Smooth muscle cell (in vitro differentiated cells): ENCODE measurements around the gene SLC4A9. TPM values are rescaled to one million over a fixed set of nuclear protein-coding genes. Genes with fewer than 3 reads are reported as not detected.

Experiments
- DNase-seq: peaks from one replicate; lab custom pipeline; 2025; ENCODE audit not compliant: unreplicated experiment; lab: John Stamatoyannopoulos, UW
- H2AFZ ChIP-seq: fragments of 200-600 bp; sonication (generic); 2 replicates; pipeline ENCODE4 v1.6.0; 2016; ENCODE audit warnings: antibody characterized with exemption, low read depth, mild to moderate bottlenecking
- H3F3A ChIP-seq: fragments of 200-600 bp; sonication (generic); 2 replicates; pipeline ENCODE4 v1.6.0; 2017; ENCODE audit warnings: antibody characterized with exemption, low read depth
- H3K27ac ChIP-seq: fragments of 200-600 bp; sonication (generic); 2 replicates; pipeline ENCODE4 v1.5.1; 2016; ENCODE audit warnings: low read depth, mild to moderate bottlenecking
- H3K27me3 ChIP-seq: fragments of 200-600 bp; sonication (generic); 2 replicates; pipeline ENCODE4 v1.6.1; 2016; ENCODE audit warnings: low read depth, mild to moderate bottlenecking
- H3K36me3 ChIP-seq: fragments of 200-600 bp; sonication (generic); 2 replicates; pipeline ENCODE4 v1.5.1; 2016; ENCODE audit warnings: low read depth
- H3K4me1 ChIP-seq: fragments of 200-600 bp; sonication (generic); 2 replicates; pipeline ENCODE4 v1.5.1; 2016; ENCODE audit warnings: low read depth
- H3K4me2 ChIP-seq: fragments of 200-600 bp; sonication (generic); 2 replicates; pipeline ENCODE4 v1.6.0; 2016; ENCODE audit warnings: mild to moderate bottlenecking
- H3K4me3 ChIP-seq: fragments of 200-600 bp; sonication (generic); 2 replicates; pipeline ENCODE4 v1.5.1; 2016; ENCODE audit warnings: mild to moderate bottlenecking
- H3K79me2 ChIP-seq: fragments of 200-600 bp; sonication (generic); 2 replicates; pipeline ENCODE4 v1.6.0; 2016; ENCODE audit warnings: low read depth, mild to moderate bottlenecking
- H3K9ac ChIP-seq: fragments of 200-600 bp; sonication (generic); 2 replicates; pipeline ENCODE4 v1.6.0; 2016; ENCODE audit warnings: low read depth
- H3K9me3 ChIP-seq: fragments of 200-600 bp; sonication (generic); replicated peaks from 2 replicates; pipeline ENCODE4 v1.5.1; 2016; ENCODE audit warnings: low read depth
- H4K20me1 ChIP-seq: fragments of 200-600 bp; sonication (generic); 2 replicates; pipeline ENCODE4 v1.6.0; 2016; ENCODE audit warnings: low read depth
- CTCF ChIP-seq: fragments of 200-600 bp; sonication (generic); IDR thresholded peaks from 2 replicates; pipeline ENCODE4 v1.5.1; 2017; ENCODE audit warnings: borderline replicate concordance, mild to moderate bottlenecking, antibody characterized with exemption; ENCODE audit not compliant: insufficient read depth, poor library complexity, severe bottlenecking
- WGBS: methylation state at CpG from one replicate; pipeline ENCODE4 v1.1.7; 2016; ENCODE audit warnings: low lambda C conversion rate; 5-methylcytosine and 5-hydroxymethylcytosine counted together
- polyA plus RNA-seq: library from polyadenylated mRNA; unstranded; fragments of >200 nt; fragmentation: Nextera tagmentation; extraction: Ambion mirVana; gene quantifications from 2 replicates; pipeline ENCODE4 v1.2.1, GENCODE V29; 2016
- total RNA-seq: library from RNA; depleted of rRNA; stranded (reverse); fragments of >200 nt; gene quantifications from 2 replicates; pipeline ENCODE4 v1.2.3, GENCODE V29; 2014

SLC4A9 gene
- total and polyA plus RNA-seq, 2 experiments from 2014 or later, result not detected

DNA sequence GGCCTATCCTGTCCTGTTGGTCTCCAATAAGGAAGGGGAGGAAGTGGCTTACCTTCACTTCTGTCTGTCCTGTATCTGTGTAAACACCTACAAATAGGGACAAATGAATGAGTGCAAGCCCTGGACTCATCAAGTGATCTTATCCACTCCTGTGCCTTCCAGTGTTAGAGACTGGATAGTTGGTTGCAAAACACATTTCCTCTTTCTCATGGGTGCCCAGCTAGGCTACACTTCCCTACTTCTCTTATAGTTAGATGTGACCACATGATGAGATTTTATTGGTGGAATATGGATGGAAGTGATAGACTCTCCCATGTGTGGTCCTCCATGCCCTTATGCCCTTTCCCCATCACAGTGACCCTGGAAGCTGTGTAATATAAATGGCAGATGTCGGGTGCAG is 40.2 kb upstream of the SLC4A9 start:
- Histone ChIP-seq H3K36me3 (no peaks in the 10 kb centered on the region), H4K20me1 (no peaks in the 10 kb centered on the region), H3K9ac (no peak overlapping the region), H3F3A (no peaks in the 10 kb centered on the region), H3K4me2 (no peak overlapping the region), H3K4me3 (no peak overlapping the region), H3K79me2 (no peaks in the 10 kb centered on the region), H3K4me1 (peaks cover 15% of the 10 kb centered on the region), H3K9me3 (no peaks in the 10 kb centered on the region), H2AFZ (no peak overlapping the region), H3K27ac (no peak overlapping the region), H3K27me3 (no peaks in the 10 kb centered on the region)
- DNase-seq, result no peak
- WGBS, result 100% methylated on average over 1 of the region's 1 CpG
- no peak for TF ChIP-seq CTCF

DNA sequence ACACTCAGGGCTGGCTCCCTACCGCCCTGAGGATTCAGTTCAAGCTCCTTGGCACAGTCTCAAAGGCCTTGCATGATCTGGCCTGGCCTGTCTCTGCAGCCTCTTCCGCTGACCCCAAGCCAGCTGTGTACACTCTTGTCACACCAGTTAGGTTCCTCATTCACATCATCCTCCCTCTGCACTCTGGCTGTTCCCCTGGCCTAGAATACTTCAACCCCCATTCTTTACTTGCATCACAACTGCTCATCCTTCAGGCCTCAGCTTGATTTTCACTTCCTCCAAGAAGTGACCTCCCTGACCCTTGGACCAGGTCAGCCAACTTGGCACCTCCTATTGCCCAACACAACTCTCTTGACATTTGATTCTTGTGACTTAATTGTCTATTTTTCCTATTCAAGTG is 38.2 kb upstream of the SLC4A9 start:
- Histone ChIP-seq H3K36me3 (no peaks in the 10 kb centered on the region), H3K79me2 (no peaks in the 10 kb centered on the region), H3K4me2 (no peak overlapping the region), H3K9me3 (no peaks in the 10 kb centered on the region), H4K20me1 (no peaks in the 10 kb centered on the region), H3F3A (no peaks in the 10 kb centered on the region), H3K4me1 (peaks cover 15% of the 10 kb centered on the region), H3K9ac (no peak overlapping the region), H3K27me3 (no peaks in the 10 kb centered on the region), H2AFZ (no peak overlapping the region), H3K27ac (peak overlapping the region; percentile 96), H3K4me3 (no peak overlapping the region)
- no peak for TF ChIP-seq CTCF
- 94% methylated on average over 2 of the region's 2 CpGs for WGBS
- no peak for DNase-seq

- no peak overlapping the region for H2AFZ ChIP-seq
- H3K9me3 ChIP-seq, result no peaks in the 10 kb centered on the region
- H3F3A ChIP-seq, result peaks cover 1% of the 10 kb centered on the region
- H3K4me2 ChIP-seq, result peak overlapping the region; percentile 66
- H3K4me3 ChIP-seq, result no peak overlapping the region
- no peaks in the 10 kb centered on the region for H3K27me3 ChIP-seq
- H3K36me3 ChIP-seq, result no peaks in the 10 kb centered on the region
- DNase-seq, result no peak
- H3K27ac ChIP-seq, result peak overlapping the region; percentile 96
- H3K4me1 ChIP-seq, result peaks cover 20% of the 10 kb centered on the region
- TF ChIP-seq CTCF, result no peak
- H3K9ac ChIP-seq, result peak overlapping the region; percentile 83
- no peaks in the 10 kb centered on the region for H3K79me2 ChIP-seq
- 32% methylated on average over 9 of the region's 9 CpGs for WGBS
- no peaks in the 10 kb centered on the region for H4K20me1 ChIP-seq
Observed at GRCh38 chr5:140322751-140323731, 37.0 kb upstream of the SLC4A9 start.
